Naive thymus-derived CD8-positive, alpha-beta T cell (primary cell): ENCODE data around the gene GDA. TPM values are rescaled to one million over a fixed set of nuclear protein-coding genes. Genes with fewer than 3 reads are reported as not detected.
A peak's percentile ranks its signal among the peaks of the same experiment; 100 is the strongest.

ENCODE experiments used
- ATAC-seq, 2 donors: fragments of 150-1000 bp; cut with Tn5 transposase in 1 of 2; sonication (Bioruptor Pico), chemical (Tn5 transposase) in 1 of 2; 1 replicate in 1 of 2; 2 replicates in 1 of 2; pipeline ENCODE4 v1.10.0; 2021; ENCODE audit warnings: mild to moderate bottlenecking in 2 of 2, moderate library complexity in 2 of 2
- POLR2A ChIA-PET: fragments of 350-600 bp; sonication (Branson Sonifier 250); formaldehyde crosslinking; loops from one replicate; lab custom pipeline; 2021; ENCODE audit warnings: antibody characterized with exemption; lab: Charles Lee
- DNase-seq, 10 donors: peaks; one replicate each; pipeline versions ENCODE4 v3.0.0 to v3.0.0-alpha.2; 2020 to 2022
- H3K27ac Mint-ChIP-seq, 10 donors: one replicate each; pipeline ENCODE4 v1.8.0; 2020 to 2022; ENCODE audit warnings: mild to moderate bottlenecking in 10 of 10, mixed read lengths in 10 of 10, moderate library complexity in 4 of 10, inconsistent platforms in 1 of 10
- H3K27me3 Mint-ChIP-seq, 5 donors: one replicate each; pipeline ENCODE4 v1.8.0; 2021 to 2022; ENCODE audit warnings: mixed read lengths in 5 of 5
- H3K36me3 Mint-ChIP-seq, 3 donors: one replicate each; pipeline ENCODE4 v1.8.0; 2020 to 2022; ENCODE audit warnings: mixed read lengths in 3 of 3, mild to moderate bottlenecking in 2 of 3, inconsistent platforms in 1 of 3
- H3K4me1 Mint-ChIP-seq, 4 donors: one replicate each; pipeline ENCODE4 v1.8.0; 2021 to 2022; ENCODE audit warnings: mixed read lengths in 4 of 4
- H3K4me3 Mint-ChIP-seq, 10 donors: one replicate each; pipeline ENCODE4 v1.8.0; 2020 to 2022; ENCODE audit warnings: mild to moderate bottlenecking in 10 of 10, mixed read lengths in 10 of 10, moderate library complexity in 6 of 10, inconsistent platforms in 1 of 10
- H3K9me3 Mint-ChIP-seq, 9 donors: one replicate each; pipeline ENCODE4 v1.8.0; 2020 to 2022; ENCODE audit warnings: mixed read lengths in 9 of 9, mild to moderate bottlenecking in 3 of 9, inconsistent platforms in 1 of 9, moderate library complexity in 1 of 9
- polyA plus RNA-seq, 3 donors: library from polyadenylated mRNA; unstranded; fragments of 300-500 nt; fragmentation: Illumina TruSeq; gene quantifications; one replicate each; pipeline ENCODE4 v1.2.3, GENCODE V29; 2021
- total RNA-seq, 8 experiments: library from RNA in 2 of 8; stranded (reverse) in 2 of 8; gene quantifications; one replicate each; pipeline ENCODE4 v1.2.3 and lab custom pipeline; 2021 to 2026

Gene GDA
- total and polyA plus RNA-seq, 5 experiments from 2014 or later, result not detected

DNA sequence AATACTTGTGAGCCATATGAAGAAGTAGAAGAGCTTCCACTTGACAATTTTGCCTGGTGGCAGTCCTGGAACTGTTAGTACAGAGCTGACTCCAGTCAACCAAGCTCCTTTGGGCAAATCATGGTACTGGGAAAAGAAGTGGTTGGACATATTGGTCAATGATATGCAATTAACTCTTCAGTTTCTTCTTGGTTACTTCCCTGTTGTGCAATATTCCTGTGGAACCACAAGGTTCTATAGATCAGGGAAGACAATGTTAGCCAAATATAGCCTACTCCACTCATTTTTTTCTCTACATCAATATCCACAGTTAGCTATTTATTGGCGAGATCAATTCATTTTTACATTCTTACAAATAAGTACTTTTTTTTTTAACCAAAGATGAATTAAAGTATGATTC, 14.4 kb upstream of the GDA start:
- Mint-ChIP-seq H3K4me1 (no peaks in the 10 kb centered on the region), H3K4me3 (no peak overlapping the region), H3K36me3 (no peaks in the 10 kb centered on the region), H3K27ac (no peak overlapping the region), H3K27me3 (peaks cover 0 to 4% (median 3%) of the 10 kb centered on the region in 5 donors), H3K9me3 (peaks cover 0 to 4% (median 0%) of the 10 kb centered on the region in 9 donors)
- POLR2A ChIA-PET, result no interaction called here
- ATAC-seq (no peak), DNase-seq (no peak)

DNA sequence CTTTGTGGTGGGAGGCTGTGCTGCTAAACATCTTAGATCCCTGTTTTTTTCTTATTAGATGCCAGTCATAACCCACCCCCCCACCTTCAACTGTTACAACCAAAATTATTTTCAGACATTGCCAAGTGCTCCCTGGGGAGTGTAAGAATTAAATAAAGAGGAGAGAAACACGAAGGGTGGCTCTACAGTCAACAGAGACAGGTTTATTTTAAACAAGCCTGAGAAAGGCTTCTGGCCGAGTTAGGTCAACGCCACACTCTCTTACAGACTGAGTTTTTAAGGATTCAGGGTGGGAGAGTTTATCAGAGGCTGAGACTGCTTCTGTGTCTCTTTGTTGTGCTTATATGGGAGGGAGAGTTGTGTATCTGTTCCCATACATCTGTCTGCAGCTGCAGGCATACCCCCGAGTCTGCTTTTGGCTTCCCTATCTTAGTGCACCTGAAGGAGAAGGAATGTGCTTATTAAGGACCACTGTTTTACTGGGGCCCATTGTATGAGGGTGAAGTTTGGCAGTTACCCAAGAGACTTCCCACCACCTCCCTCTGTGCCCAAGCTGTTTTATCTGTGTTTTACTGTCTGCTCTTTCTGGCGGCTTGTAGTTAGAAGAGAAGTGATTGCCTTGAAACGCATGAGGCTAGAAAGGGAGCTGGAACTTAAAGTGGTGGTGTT, 11.4 kb upstream of the GDA start:
- ATAC-seq, result no peak

GRCh38 chr9:72139226-72139625, 10.0 kb upstream of the GDA start:
- no peak for ATAC-seq
- Mint-ChIP-seq H3K4me1 (no peaks in the 10 kb centered on the region), H3K27ac (no peak overlapping the region), H3K36me3 (no peaks in the 10 kb centered on the region), H3K27me3 (peaks cover 5 to 22% (median 8%) of the 10 kb centered on the region in 5 donors), H3K9me3 (no peaks in the 10 kb centered on the region), H3K4me3 (no peak overlapping the region)
- POLR2A ChIA-PET, result no interaction called here
- DNase-seq, result no peak

More for the DNA sequence above, 11.4 kb upstream of the GDA start:
- Mint-ChIP-seq H3K4me3 (no peak overlapping the region), H3K4me1 (no peaks in the 10 kb centered on the region), H3K27ac (no peak overlapping the region), H3K27me3 (peaks cover 5 to 13% (median 8%) of the 10 kb centered on the region in 5 donors), H3K9me3 (no peaks in the 10 kb centered on the region), H3K36me3 (no peaks in the 10 kb centered on the region)
- DNase-seq, result no peak
- POLR2A ChIA-PET, result no interaction called here

- DNase-seq, result no peak
- POLR2A ChIA-PET, result no interaction called here
- Mint-ChIP-seq H3K4me1 (no peaks in the 10 kb centered on the region), H3K36me3 (no peaks in the 10 kb centered on the region), H3K27ac (no peak overlapping the region), H3K4me3 (no peak overlapping the region), H3K9me3 (no peaks in the 10 kb centered on the region), H3K27me3 (peaks cover 10 to 32% (median 11%) of the 10 kb centered on the region in 5 donors)
- ATAC-seq, result no peak
Measured at GRCh38 chr9:72140586-72140985, 8.7 kb upstream of the GDA start.

- ATAC-seq (no peak), DNase-seq (no peak)
Measured at GRCh38 chr9:72141484-72141883, 7.8 kb upstream of the GDA start.

DNA sequence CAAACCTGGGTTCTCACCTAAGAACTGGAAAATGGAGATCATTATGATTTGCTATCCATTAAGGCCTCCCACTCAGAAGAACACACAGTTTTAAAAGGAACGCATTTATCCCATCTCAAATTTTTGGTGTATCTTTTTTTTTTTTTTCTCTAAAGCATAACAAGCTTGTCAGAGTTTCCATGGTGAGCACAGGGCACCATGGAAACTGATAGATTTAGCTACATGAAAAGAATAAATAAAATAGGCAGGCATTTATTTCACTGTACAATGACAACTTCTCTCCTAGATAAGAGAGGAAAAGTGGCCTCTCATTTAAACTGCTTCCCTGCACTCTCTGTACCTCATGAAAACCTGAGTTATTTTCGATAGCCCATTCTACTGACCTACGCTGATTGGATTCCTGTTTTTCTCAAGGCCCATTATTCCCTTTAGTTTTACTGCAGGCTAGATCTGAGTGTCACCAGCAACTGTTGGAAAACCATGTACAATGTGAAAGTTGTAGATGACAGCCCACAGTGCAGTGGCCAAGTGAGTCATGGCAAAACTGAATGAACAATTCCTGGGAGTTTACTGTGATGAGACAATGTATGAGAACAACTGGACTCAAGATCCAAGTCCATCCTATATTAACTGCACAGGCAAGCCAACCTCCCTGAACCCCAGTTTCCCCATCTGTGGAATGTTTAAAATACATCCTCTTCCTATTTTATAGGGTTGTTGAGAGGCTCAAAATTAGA, 4.3 kb upstream of the GDA start:
- no peak for ATAC-seq
- Mint-ChIP-seq H3K4me1 (peaks cover 0 to 10% (median 8%) of the 10 kb centered on the region in 4 donors), H3K9me3 (peaks cover 0 to 3% (median 0%) of the 10 kb centered on the region in 9 donors), H3K36me3 (peaks cover 0 to 5% (median 0%) of the 10 kb centered on the region in 3 donors), H3K27me3 (peaks cover 30 to 65% (median 39%) of the 10 kb centered on the region in 5 donors), H3K4me3 (no peak overlapping the region), H3K27ac (no peak overlapping the region)
- POLR2A ChIA-PET, result no interaction called here
- DNase-seq, result no peak

More at GRCh38 chr9:72141484-72141883, 7.8 kb upstream of the GDA start:
- H3K27me3 Mint-ChIP-seq, result peaks cover 14 to 41% (median 17%) of the 10 kb centered on the region in 5 donors
- no peaks in the 10 kb centered on the region for H3K36me3 Mint-ChIP-seq
- H3K4me3 Mint-ChIP-seq, result no peak overlapping the region
- no peak overlapping the region for H3K27ac Mint-ChIP-seq
- H3K4me1 Mint-ChIP-seq, result no peaks in the 10 kb centered on the region
- POLR2A ChIA-PET, result no interaction called here
- peaks cover 0 to 2% (median 0%) of the 10 kb centered on the region in 9 donors for H3K9me3 Mint-ChIP-seq

DNA sequence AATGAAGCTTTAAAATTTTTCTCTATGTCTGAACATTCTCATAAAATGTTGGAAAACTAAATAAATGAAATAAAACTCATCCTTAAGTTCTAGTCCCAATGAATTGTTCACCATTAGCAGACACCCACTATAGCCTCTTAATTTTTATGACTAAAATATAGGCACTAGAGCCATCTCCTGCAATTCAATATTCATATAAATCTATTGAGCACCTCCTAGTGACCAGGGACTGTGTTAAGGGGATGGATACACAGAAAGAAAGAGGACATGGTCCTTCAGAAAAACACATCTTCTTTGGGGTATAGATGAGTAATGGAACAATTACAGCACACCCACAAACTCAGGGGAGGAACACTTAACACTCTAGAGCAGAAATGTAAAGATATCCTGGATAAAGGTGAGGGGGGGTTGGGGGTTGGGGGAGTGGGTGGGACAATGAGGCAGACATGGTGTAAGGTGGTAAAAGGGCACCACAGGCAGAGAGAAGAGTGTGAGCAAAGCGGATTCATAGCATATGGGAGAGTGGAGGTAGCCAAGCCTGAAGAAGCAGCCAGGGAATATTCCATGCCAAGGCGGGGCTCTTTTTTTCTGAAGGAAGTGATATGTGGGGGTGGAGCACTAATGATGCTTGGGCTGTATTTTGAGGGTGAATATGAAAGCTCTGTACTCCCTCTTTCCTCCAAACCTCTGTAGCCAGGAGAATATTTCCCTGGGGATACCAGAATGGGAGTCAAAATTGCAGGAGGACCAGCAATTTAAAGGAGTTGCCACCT, 3.3 kb upstream of the GDA start:
- peaks cover 0 to 6% (median 0%) of the 10 kb centered on the region in 9 donors for H3K9me3 Mint-ChIP-seq
- peaks cover 0 to 5% (median 0%) of the 10 kb centered on the region in 3 donors for H3K36me3 Mint-ChIP-seq
- H3K27me3 Mint-ChIP-seq, result peaks cover 32 to 66% (median 45%) of the 10 kb centered on the region in 5 donors
- peaks cover 0 to 11% (median 10%) of the 10 kb centered on the region in 4 donors for H3K4me1 Mint-ChIP-seq
- POLR2A ChIA-PET, result no interaction called here
- ATAC-seq (no peak), DNase-seq (no peak)
- no peak overlapping the region for H3K27ac Mint-ChIP-seq
- no peak overlapping the region for H3K4me3 Mint-ChIP-seq

- Mint-ChIP-seq H3K4me1 (peaks cover 0 to 11% (median 10%) of the 10 kb centered on the region in 4 donors), H3K36me3 (peaks cover 0 to 5% (median 0%) of the 10 kb centered on the region in 3 donors), H3K27me3 (peaks cover 34 to 66% (median 43%) of the 10 kb centered on the region in 5 donors), H3K4me3 (no peak overlapping the region), H3K27ac (no peak overlapping the region), H3K9me3 (peaks cover 0 to 8% (median 0%) of the 10 kb centered on the region in 9 donors)
- POLR2A ChIA-PET, result no interaction called here
- ATAC-seq (no peak), DNase-seq (no peak)
Measured at GRCh38 chr9:72147676-72148075, 1.6 kb upstream of the GDA start.

DNA sequence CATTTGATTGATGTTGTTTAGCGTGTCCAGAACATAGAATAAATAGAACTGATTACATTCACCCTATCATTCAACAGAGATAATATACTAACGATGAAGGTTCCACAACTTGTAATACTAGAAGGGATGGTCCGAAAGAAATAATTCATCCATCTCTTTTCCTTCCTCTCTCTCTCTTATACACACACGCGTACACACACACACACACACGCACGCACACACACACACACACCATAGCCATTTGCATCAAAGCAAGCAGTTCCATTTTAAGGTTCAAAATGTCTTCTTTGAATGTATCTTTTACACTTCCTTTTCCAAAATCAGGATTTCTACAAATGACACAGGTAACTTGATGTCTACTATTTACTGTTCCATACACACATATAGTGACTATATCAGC, 887 bp downstream of the GDA start:
- Mint-ChIP-seq H3K4me3 (peak overlapping the region in 2 of 10 donors; percentile 22 to 33), H3K27ac (no peak overlapping the region), H3K36me3 (peaks cover 0 to 5% (median 0%) of the 10 kb centered on the region in 3 donors), H3K27me3 (peaks cover 31 to 56% (median 39%) of the 10 kb centered on the region in 5 donors), H3K9me3 (peaks cover 0 to 9% (median 3%) of the 10 kb centered on the region in 9 donors), H3K4me1 (peaks cover 0 to 21% (median 10%) of the 10 kb centered on the region in 4 donors)
- POLR2A ChIA-PET, result no interaction called here
- ATAC-seq (no peak), DNase-seq (no peak)

DNA sequence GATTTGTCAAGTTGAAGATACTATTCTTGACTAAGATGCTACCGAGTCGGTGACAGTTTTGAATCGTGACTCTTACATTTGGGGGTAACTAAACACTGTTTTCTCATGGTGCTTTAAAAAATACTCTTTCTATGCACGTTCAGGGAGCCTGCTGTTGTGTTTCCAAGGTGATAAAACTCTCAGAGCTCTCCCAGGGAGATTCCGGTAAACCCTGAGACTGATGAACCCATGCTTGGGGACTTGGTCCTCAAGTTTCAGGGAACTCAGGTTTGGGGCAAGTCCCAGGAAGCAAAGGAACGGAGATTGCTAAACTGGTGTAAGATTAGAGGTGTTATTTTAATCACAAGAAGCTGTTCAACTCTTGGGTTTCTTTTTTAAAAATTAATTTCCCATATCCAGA, 1.4 kb downstream of the GDA start:
- H3K4me1 Mint-ChIP-seq, result peaks cover 0 to 21% (median 10%) of the 10 kb centered on the region in 4 donors
- no peak for DNase-seq
- ATAC-seq, result no peak
- no peak overlapping the region for H3K4me3 Mint-ChIP-seq
- peaks cover 30 to 56% (median 41%) of the 10 kb centered on the region in 5 donors for H3K27me3 Mint-ChIP-seq
- POLR2A ChIA-PET, result no interaction called here
- no peak overlapping the region for H3K27ac Mint-ChIP-seq
- peaks cover 0 to 13% (median 6%) of the 10 kb centered on the region in 9 donors for H3K9me3 Mint-ChIP-seq
- H3K36me3 Mint-ChIP-seq, result peaks cover 0 to 5% (median 0%) of the 10 kb centered on the region in 3 donors

DNA sequence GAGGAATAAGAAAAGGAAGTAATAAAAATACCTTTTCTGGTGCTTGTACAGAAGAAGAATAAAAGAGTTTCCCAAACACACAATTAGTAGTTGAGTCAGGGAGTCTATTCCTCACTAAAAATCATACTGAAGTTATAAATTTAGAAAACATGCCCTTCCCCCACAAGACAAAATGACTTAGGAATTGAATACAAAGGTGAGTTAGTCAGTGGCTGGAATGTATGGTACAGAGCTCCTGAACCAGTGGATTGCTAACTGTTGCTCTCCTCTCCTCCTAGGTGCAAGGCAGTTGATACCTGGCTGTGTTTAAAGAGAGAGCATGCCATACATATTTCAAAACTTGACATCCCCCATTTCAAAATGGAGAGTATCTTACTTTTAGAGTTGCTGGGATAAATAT, 1.9 kb downstream of the GDA start:
- DNase-seq, result no peak
- peaks cover 28 to 56% (median 40%) of the 10 kb centered on the region in 5 donors for H3K27me3 Mint-ChIP-seq
- peaks cover 0 to 5% (median 0%) of the 10 kb centered on the region in 3 donors for H3K36me3 Mint-ChIP-seq
- no peak overlapping the region for H3K27ac Mint-ChIP-seq
- no peak overlapping the region for H3K4me3 Mint-ChIP-seq
- H3K9me3 Mint-ChIP-seq, result peaks cover 0 to 17% (median 6%) of the 10 kb centered on the region in 9 donors
- peaks cover 0 to 21% (median 10%) of the 10 kb centered on the region in 4 donors for H3K4me1 Mint-ChIP-seq
- no peak for ATAC-seq
- POLR2A ChIA-PET, result no interaction called here

DNA sequence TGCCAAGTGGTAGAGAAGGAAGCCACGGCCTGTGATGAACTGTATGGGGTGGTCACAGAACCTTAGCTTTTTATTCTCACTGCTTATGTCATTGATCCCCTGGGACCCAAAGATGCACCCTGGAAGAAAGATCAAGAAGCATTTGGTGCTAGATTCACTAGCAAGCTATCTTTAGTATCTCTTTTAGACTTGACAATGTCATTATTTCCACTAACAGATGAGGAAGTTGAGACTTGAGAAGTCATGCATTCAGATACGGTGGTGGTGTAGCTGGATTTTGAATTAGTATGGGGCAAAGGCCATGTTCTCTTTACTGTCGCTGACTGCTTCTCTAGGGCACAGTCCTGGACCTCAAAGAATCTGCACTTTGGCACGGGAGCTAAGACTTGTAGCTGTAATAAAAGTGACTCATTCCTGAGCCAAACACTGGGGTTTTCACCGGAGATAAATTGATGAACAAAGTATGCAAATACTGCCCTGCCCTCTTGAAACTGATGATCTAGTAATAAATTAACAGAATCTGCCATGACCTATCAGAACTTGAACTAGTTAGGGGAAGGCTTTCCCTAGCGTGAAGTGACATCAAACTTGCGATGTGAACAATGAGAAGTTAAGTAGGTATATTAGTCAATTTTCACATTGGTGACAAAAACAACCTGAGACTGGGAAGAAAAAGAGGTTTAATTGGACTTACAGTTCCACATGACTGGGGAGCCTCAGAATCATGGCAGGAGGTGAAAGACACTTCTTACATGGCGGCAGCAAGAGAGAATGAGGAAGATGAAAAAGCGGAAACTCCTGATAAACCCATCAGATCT, 5.4 kb downstream of the GDA start:
- H3K27me3 Mint-ChIP-seq, result peaks cover 13 to 41% (median 15%) of the 10 kb centered on the region in 5 donors
- H3K27ac Mint-ChIP-seq, result peak overlapping the region in 1 of 10 donors; percentile 6
- no peaks in the 10 kb centered on the region for H3K36me3 Mint-ChIP-seq
- peaks cover 0 to 20% (median 6%) of the 10 kb centered on the region in 9 donors for H3K9me3 Mint-ChIP-seq
- POLR2A ChIA-PET, result no interaction called here
- no peak overlapping the region for H3K4me3 Mint-ChIP-seq
- ATAC-seq (no peak), DNase-seq (no peak)
- H3K4me1 Mint-ChIP-seq, result peaks cover 0 to 14% (median 0%) of the 10 kb centered on the region in 4 donors
